DMS153 treated with DMSO at 0.1 percent for 48 hours (cell line): ENCODE measurements around the gene ASMTL.
"Not testable (repeated sequence)": the region's sequence is repeated elsewhere in the genome, so short reads cannot be mapped to it uniquely, and the experiment has no call there.

Experiments used
- DNase-seq: peaks from one replicate; lab custom pipeline; 2025; ENCODE audit not compliant: unreplicated experiment; lab: John Stamatoyannopoulos, UW

ASMTL gene

GRCh38 chrX:1483843-1484637 is 31.3 kb upstream of the ASMTL start:
- no peak for DNase-seq

DNA sequence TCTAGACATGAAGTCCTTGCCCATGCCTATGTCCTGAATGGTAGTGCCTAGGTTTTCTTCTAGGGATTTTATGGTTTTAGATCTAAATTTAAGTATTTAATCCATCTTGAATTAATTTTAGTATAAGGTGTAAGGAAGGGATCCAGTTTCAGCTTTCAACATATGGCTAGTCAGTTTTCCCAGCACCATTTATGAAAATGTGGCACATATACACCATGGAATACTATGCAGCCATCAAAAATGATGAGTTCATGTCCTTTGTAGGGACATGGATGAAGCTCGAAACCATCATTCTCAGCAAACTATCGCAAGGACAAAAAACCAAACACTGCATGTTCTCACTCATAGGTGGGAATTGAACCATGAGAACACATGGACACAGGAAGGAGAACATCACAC is 29.8 kb upstream of the ASMTL start:
- not testable (repeated sequence) for DNase-seq

GRCh38 chrX:1481636-1482529 is 29.2 kb upstream of the ASMTL start:
- no peak for DNase-seq

DNA sequence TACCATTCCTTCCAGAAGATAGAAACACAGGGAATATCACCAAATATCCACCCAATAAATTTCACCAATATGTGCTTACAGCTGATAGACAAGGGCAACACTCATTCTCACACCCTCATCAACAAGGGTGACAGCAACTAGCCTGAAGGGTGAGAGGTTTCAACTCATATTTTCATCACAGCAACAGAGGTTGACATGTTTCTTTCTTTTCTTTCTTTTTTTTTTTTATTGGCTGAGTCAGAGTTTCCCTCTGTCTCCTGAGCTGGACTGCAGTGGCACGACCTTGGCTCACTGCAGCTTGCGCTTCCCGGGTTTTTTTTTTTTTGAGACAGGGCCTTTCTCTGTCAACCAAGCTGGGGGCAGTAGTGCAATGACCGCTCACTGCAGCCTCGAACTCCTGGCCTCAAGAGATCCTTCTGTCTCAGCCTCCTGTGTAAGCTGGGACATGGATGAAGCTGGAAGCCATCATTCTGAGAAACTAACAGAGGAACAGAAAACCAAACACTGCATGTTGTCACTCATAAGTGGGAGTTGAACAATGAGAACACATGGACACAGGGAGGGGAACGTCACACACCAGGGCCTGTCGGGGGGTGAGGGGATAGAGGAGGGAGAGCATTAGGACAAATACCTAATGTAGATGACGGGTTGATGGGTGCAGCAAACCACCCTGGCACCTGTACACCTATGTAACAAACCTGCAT is 27.5 kb upstream of the ASMTL start:
- no peak for DNase-seq

- DNase-seq = no peak
Observed at GRCh38 chrX:1477801-1478458, 25.2 kb upstream of the ASMTL start.

DNA sequence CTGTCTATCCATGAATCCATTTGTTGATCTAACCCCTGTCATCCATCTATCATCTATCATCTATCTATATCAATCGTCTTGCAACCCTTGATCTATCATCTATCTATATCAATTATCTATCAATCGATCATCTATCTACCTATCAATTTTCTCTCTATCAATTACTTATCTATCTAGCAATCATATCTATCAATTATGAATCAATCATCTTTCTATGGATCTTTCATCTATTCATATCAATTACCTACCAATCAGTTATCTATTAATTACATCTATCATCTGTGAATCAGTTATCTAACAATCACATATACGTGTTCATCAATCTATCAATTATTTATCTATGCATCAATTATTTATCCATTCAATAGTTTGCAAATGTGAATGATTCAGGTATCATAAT is 24.5 kb upstream of the ASMTL start:
- DNase-seq = no peak

DNA sequence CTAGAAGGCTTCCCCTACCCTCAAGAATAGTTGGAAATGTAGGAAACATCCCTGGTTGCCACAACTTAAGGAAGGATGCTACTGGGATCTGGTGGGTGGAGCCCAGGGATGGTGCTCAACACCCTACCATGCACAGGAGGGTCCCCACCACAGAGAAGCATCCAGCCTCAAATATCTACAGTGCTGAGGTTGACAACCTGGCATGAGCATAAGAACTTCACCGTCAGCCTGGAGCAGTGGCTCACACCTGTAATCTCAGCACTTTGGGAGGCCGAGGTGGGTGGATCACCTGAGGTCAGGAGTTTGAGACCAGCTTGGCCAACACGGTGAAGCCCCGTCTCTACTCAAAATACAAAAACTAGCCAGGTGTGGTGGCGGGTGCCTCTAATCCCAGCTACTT is 24.0 kb upstream of the ASMTL start:
- DNase-seq = no peak

DNA sequence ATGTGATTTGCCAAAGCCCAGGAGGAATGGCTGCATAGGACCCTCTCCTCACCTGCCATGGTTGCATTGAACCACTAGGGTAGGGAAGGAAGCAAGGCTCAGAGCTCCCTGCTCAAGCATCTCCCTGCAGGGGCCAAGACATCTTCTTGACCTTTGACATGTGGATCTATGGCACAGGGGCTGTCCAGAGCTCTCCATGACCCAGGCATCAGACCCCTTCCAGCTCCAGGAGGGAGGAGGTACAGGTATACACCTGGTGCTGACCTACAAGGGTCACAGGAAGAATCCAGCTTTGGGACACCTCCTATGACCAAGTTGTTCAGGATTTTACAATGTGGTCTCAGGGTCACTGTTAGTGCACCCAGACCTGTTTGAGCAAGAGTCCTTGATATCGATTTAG is 23.2 kb upstream of the ASMTL start:
- no peak for DNase-seq

DNA sequence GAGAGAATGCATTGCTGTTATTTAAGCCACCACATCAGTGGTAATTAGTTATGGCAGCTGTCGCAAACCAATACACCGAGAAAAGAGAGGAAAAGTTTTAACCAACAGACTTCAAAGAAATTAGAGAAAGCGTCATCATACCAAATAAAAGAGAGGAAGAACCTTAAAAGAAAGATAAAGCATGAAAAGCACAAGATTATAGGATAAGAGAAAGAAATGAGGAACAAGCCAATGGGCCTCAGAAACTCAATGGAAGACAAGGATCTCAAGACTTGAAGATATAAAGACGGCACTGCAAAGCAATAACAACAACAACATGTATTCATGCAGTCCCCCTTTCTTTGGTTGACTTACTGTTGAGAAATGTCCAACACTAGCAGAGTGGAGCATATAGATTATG is 22.8 kb upstream of the ASMTL start:
- DNase-seq = no peak

GRCh38 chrX:1474593-1474992 is 21.9 kb upstream of the ASMTL start:
- not testable (repeated sequence) for DNase-seq

DNA sequence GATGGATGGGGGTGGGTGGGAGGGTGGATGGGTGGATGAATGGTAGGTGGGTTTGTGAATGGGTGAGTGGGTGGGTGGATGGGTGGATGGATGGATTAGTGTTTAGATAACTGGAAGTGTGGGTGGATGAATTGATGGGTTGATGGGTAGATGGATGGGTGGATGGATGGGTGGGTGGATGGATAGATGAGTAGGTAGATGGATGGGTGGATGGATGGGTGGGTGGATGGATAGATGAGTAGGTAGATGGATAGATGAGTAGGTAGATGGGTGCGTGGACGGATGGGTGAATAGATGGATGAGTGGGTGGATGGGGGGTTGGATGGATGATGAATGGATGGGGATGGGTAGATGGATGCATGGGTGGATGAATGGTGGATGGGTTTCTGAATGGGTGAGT is 20.3 kb upstream of the ASMTL start:
- no peak for DNase-seq

GRCh38 chrX:1468250-1468772 is 15.6 kb upstream of the ASMTL start:
- DNase-seq = no peak

- no peak for DNase-seq
Observed at GRCh38 chrX:1466971-1467561, 14.4 kb upstream of the ASMTL start.

- DNase-seq = no peak
Observed at GRCh38 chrX:1466232-1466661, 13.5 kb upstream of the ASMTL start.

DNA sequence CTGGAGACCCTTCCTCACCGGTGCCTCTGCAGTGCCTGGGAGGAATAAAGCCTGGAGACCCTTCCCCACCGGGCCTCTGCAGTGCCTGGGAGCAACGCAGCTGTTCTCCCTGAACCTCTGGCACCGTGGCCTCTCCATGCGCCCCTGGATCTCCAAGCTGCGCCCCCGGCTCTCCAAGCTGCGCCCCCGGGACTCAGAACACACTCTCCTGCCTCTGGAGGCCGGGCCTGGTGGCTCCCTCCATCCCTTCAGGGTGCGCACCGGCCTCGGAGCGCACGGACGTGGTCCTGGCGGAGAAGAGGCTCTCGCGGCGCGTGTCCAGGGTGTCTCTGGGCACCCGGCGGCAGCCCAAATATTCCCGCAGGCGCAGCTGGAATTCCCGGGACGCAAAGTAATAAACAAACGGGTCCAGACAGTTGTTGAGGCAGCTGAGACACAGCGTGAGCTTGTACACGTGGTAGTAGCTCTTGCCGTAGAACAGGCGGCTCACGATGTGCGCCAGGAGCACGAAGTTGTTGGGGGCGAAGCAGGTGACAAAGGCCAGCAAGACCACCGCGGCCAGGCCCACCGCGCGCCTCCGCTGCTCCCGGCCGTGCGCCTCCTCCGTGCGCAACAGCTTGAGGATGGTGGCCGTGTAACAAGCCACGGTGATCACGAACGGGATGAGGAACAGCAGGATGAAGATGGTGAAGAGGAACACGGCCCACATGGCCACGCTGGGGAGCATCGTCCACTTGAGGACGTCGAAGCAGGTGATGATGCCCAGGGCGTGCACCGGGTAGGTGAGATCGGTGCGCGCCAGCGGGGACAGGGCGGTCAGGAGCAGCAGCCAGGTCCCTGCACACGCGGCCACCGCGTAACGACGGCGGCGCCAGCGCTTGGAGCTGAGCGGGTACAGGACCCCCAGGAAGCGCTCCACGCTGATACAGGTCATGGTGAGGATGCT is 12.8 kb upstream of the ASMTL start:
- DNase-seq = no peak

DNA sequence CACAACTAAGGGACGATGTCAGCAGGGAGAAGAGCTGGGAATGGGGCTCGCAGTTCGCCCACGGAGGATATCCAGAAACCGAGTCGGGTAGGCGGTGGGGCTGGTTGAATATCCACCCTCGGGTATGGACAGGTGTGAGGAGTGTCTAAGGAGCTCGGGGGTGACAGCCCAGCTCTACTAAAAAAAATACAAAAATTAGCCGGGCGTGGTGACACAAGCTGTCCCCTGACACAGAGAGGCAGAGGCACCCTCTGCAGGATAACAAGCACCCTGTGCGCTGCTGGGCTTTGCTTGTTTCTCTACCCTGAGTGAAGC is 12.2 kb upstream of the ASMTL start:
- no peak for DNase-seq

DNA sequence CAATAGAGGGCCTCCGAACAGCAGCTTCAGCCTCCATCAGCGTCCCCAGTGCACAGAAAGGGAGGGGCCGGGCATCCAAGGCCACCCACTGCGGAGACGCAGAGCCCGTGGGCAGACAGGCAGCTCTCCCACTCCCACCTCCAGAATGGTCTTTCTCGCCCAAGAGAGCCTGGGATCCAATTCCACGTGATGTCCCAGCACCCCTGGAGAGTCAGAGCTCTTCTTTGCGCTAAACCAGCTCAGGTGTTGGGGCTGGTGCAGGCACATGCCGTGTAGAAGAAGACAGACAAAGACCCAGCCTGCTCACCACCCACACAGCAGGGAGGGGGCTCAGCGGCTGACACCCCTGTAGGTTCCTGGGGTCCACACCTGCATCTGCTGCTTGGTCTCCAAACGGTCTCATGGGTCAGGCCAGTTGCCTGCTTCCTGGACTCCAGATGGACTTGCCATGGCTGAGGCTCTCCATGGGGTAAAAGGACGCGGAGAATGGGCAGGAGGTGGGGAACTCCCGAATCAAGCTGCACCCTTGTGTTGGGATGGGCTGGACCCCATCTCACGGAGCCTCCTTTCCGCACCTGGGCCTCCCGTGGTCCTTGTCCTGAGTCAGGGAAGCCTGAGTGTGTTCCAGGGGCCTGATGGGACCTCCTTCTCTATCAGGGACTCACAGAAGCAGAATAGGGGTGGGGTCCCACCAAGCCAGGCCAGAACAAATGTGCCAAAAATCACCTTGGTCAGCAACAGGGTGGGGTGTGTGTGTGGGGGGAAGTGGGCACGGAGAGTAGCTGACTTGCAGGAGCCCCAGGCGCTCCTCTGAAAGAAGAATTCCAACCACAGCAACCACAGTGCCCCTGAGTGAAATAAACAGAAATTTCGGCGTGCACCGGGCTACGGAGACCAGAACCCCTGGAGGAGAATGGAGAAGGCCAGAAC is 11.6 kb upstream of the ASMTL start:
- DNase-seq = no peak

DNA sequence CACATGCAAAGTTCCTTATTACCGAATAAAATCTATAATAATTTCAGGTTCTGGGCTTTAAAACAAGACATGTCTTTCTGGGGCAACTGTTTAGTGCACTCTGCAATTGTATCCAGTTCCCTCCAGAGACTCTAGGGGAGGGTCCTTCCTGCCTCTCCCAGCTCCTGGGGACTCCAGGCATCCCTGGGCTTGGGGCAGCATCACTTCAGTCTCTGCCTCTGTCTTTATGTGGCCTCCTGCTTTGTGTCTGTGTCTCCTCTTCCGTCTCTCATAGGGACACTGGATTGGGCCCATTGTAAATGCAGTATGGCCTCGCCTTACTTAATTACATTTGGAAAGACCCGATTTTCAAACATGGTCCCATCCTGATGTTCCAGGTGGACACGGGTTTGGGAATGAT is 10.9 kb upstream of the ASMTL start:
- DNase-seq = no peak
